Measurements from ENCODE around the gene ST6GALNAC6.

ST6GALNAC6 gene

GRCh38 chr9:127931092-127931881, 31.9 kb upstream of the ST6GALNAC6 start:
- no peak for DNase-seq

- DNase-seq = peak; percentile 67
Measured at GRCh38 chr9:127930231-127931091, 31.1 kb upstream of the ST6GALNAC6 start, which contains the start of gene PIP5KL1. Gene PIP5KL1 (minus strand): TSS chr9:127930777. CDS start chr9:127930752, 25 bp downstream.

GRCh38 chr9:127929625-127929979, 30.2 kb upstream of the ST6GALNAC6 start:
- no peak for DNase-seq

GRCh38 chr9:127928676-127929624, 29.5 kb upstream of the ST6GALNAC6 start:
- DNase-seq = no peak

GRCh38 chr9:127927988-127928675, 28.7 kb upstream of the ST6GALNAC6 start:
- no peak for DNase-seq

- DNase-seq = peak; percentile 73
Measured at GRCh38 chr9:127927201-127927987, 28.0 kb upstream of the ST6GALNAC6 start.

GRCh38 chr9:127926906-127927200, 27.4 kb upstream of the ST6GALNAC6 start:
- DNase-seq = no peak

GRCh38 chr9:127925959-127926905, 26.8 kb upstream of the ST6GALNAC6 start:
- no peak for DNase-seq

- no peak for DNase-seq
Measured at GRCh38 chr9:127924736-127925444, 25.5 kb upstream of the ST6GALNAC6 start.

- DNase-seq = no peak
Measured at GRCh38 chr9:127923771-127924170, 24.4 kb upstream of the ST6GALNAC6 start.

GRCh38 chr9:127923046-127923445, 23.6 kb upstream of the ST6GALNAC6 start:
- DNase-seq = no peak

- DNase-seq = peak; percentile 77
Measured at GRCh38 chr9:127921557-127922120, 22.2 kb upstream of the ST6GALNAC6 start.

- DNase-seq = no peak
Measured at GRCh38 chr9:127920794-127921193, 21.4 kb upstream of the ST6GALNAC6 start.

GRCh38 chr9:127919253-127919815, 19.9 kb upstream of the ST6GALNAC6 start:
- no peak for DNase-seq

- no peak for DNase-seq
Measured at GRCh38 chr9:127918183-127919107, 19.0 kb upstream of the ST6GALNAC6 start.

GRCh38 chr9:127917603-127918002, 18.2 kb upstream of the ST6GALNAC6 start:
- DNase-seq = no peak

GRCh38 chr9:127916720-127917581, 17.5 kb upstream of the ST6GALNAC6 start, which contains the start of gene ST6GALNAC4:
Gene ST6GALNAC4 (minus strand): TSS chr9:127917041. CDS start chr9:127916419, 622 bp downstream.
- peak; percentile 98 for DNase-seq

Data from stimulated activated CD4-positive, alpha-beta T cell treated with anti-CD3 and anti-CD28 coated beads, Interleukin-12 subunit alpha, Interleukin-12 subunit beta, amount 100 ng/mL, for 4 hours (primary cell).